Activated T-cell treated with anti-CD3 and anti-CD28 coated beads for 1 hour (primary cell): ENCODE data around the gene GNAL.

Experiments
- DNase-seq: peaks from one replicate; pipeline ENCODE4 v3.0.0-alpha.2; 2020; ENCODE audit warnings: low read depth

GNAL gene

DNA sequence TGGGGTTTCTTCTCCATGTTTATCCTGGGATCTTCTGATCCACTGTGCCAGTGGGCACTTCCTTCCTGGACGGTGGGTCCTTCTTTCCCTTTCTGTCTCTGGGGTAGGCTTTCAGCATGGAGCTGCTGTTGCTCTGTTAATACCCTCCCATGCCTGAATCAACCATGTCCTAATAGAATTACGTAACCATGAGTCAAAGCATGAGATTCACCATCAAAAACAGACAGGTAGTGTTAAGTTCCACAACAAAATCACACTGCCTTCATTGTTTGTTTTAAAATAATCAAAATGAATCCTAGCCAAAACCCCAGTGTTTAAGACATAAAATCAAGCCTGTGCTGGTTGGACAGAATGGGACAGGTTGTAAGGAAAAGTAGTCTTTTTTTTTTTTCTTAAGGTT lies 37.5 kb downstream of the GNAL start:
- no peak for DNase-seq

DNA sequence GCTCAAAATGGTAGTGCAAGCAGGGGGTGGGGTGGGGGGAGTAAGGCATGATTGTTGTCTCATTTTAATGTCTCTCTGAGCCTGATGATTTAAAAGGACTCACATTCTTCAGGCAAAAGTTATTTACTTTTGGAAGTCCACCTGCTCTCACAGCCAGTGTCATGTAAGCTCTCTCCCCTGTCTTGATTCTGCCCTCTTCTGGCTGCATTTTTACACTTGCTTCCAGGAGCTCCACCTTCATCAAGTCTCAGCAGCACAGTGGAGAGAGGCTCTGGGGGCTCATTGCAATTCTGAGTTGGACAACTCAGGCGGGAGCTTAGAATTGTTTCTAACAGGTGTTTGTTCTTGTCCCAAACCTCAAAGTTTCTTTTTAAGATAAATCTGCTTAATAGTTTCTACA lies 39.2 kb downstream of the GNAL start:
- no peak for DNase-seq

DNA sequence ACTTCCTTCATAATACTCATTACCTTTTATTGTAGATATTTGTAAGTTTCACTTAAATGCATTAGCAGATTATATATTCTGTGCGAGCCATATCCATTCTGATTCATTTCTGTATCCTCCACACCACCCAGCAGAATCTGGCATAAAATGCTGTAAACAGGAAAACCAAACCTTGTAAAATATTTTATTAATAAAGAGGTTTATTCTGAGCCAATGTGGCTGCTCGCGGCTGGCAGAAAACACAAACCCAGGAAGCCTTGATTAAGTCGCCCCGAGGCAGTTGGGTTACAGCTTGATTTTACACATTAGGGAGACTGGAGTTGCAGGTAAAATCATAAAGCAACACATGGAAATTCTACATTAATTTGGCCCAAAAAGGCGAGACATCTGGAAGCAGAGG lies 40.5 kb downstream of the GNAL start:
- DNase-seq, result no peak

DNA sequence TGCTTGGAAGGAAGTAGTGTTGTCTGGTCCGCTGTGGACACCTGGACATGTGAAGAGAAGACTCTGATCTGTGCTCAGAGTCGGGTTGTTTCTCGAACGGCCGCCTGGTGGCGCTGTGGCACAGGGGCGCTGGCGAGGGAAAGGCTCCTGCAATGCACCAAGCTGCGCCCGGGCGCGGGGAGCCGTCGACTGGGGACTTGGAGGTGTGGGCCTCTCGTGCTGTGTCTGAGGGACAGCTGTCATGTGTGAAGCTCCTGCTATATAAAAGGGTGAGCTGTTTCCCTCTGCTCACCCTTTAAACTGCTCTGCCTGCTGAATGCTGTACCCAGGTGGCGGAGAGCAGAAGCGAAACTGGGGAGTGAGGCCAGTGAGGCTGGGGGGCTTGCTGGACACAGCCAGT lies 44.0 kb downstream of the GNAL start:
- DNase-seq, result peak; percentile 61

DNA sequence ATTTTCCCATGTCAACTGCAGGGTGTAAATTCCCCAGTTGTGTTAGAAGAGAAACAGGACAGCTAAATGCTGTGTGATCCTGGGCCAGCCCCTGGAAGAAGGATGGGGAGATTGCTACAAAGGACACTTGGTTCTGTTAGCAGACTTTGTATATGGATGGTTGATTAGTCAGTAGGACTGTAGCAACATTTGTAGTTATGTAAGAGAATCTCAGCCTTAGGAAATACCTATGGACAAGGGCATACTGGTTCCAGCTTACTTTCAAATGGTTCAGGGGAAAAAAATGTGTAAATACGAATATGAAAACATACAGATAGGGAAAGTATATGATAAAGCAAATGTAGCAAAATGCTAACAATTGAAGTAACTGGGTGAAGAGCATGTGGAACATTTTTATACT lies 47.6 kb downstream of the GNAL start:
- DNase-seq, result no peak

DNA sequence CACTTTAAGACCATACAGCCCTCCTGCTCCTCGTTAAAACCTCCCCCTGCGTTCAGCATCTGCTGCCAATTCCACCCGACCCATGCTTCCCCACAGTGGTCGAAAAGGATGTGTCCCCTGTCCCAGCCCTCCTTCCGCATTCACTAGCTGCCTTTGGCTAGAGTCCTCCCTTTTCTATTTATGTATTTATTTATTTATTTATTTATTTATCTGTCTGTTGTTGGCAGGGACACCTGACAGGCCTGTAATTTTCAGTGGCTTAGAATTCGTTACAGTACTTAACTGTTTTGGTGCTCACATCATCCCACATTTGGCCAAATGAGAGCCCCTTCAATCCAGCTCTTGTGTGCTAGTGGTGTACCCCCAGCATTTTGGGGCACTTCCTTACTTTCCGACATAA lies 50.8 kb downstream of the GNAL start:
- no peak for DNase-seq

DNA sequence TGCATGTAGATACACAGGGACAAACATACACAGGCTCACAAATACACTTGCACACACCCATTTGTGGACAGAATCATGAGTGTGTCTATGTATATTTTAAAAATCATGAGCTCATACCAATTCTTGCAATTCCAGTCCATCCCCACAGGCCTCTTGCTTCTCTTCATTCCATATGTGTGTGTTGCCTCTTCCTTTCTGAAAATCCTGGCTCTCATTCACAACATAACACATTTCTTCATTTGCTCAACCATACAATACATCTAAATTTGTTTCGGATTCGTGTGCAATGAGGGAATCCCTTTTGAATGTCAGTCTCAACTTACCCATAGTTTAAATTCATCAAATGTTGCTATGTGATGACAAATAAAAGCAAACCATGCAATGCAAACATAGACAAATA lies 51.4 kb downstream of the GNAL start:
- DNase-seq, result no peak

DNA sequence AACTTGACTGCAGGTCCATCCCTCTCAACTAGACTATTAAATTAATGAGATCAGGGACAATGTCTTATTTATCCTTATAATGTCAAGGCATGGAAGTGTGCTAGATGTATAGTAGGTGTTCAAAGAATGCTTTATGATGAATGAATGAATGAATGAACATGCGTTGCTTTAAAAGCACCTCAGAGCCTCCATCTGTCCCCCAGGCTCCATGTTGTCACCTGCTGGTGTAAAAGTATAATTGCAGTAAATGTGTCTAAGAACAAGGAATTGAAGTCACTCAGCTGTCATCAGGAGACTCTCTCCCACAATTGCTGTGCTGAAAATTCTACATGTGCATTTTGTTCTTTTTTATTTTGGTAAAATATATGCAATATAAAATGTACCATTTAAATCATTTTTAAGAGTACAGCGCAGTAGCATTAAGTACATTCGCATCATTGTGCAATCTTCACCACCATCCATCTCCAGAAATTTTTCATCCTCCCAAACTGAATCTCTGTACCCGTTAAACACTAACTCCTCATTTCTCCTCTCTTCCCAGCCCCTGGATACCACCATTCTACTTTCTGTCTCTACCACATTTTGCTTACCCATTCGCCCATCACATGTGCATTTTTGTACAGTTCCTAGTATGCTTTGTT lies 52.6 kb downstream of the GNAL start:
- no peak for DNase-seq

DNA sequence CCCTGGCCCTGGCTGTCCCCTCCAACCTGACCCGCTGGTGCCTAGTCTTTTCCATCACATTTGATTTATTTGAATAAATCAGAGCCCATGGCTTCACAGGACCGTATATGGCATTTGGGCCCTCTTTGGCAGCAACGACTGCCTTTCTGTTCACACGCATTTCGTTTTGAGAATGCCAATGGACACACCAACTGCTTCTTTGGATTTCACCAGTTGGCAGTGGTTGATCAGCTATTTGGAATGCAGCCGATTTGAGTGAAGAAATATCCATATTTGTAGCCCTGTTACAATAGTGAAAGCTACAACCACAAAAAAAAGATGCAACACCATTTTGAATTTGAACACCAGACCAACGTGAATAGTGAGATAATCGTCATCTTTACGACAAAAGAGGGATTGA lies 56.5 kb downstream of the GNAL start:
- DNase-seq, result no peak

DNA sequence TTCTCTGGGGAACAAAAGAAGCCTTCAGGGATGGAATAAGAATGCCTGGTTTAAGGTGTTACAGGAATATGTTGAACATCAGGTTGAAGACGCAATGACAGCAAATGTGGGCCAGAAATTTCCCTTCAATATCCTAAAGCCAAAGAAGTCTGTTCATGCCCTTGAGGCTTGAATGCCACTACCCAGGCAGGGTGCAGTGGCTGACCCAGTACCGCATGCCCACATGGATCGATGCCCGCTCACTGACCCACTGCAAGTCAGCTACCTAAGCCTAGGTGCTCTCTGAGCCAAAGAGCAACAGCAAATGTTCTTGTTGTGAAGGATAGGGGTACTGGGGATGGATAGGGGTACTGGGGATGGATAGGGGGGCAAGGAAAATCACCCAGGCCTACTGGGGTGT lies 58.2 kb downstream of the GNAL start:
- DNase-seq, result no peak

DNA sequence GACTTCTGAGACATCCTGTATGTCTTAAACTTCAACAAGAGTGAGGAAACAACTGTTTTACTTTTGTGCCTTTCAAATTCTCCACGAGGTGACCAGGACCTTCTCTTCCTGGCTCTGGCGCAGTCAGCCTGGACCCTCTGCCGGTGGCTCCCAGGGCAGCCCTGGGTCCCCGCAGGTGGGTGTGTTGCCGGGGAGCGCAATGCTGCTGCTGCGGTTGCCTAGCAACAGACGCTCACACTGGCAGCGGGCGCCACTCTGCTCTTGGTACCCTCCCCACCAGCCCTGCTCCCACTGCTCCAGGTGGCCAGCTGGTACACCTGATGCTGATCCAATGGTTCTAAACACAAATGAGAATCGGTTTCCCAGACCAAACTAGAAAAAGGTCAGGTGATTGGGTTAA lies 58.7 kb downstream of the GNAL start:
- no peak for DNase-seq

DNA sequence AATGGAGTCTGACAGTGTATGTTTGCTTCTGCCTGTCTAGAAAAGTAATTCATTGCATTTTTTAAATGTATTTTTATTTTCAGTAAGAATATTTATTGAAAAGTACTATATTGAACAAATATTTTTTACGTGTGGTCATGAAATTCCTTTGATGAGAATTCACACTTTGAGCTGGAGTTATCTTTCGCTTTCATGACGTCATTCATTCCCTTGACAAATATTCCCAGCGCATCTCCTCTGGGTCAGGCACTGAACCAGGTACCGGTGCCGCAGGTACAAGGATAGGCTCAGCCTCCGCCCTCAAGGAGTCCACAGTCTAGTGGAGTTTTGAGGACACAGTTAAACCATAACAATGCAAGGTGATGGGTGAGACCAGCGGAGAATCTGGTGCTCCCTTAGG lies 60.2 kb downstream of the GNAL start:
- DNase-seq, result no peak

DNA sequence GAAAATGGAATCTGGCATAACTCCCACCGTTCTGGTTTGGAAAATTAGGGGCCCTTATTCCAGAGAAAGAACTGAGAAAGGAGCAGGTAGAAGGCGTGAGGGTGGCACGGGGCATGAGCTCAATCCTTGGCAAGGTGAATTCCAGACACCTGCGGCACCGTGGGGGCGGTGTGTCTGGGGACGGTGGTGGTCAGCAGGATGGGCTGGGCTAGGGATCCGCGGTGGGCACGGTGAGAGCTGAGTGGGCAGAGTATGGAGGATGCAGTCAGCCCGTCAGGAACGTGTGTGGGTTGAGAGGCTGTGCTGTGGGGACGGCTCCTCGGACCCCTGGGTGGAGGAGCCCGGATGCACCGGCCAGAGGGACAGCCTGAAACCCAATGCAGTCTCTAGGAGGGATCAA lies 61.1 kb downstream of the GNAL start:
- DNase-seq, result no peak

DNA sequence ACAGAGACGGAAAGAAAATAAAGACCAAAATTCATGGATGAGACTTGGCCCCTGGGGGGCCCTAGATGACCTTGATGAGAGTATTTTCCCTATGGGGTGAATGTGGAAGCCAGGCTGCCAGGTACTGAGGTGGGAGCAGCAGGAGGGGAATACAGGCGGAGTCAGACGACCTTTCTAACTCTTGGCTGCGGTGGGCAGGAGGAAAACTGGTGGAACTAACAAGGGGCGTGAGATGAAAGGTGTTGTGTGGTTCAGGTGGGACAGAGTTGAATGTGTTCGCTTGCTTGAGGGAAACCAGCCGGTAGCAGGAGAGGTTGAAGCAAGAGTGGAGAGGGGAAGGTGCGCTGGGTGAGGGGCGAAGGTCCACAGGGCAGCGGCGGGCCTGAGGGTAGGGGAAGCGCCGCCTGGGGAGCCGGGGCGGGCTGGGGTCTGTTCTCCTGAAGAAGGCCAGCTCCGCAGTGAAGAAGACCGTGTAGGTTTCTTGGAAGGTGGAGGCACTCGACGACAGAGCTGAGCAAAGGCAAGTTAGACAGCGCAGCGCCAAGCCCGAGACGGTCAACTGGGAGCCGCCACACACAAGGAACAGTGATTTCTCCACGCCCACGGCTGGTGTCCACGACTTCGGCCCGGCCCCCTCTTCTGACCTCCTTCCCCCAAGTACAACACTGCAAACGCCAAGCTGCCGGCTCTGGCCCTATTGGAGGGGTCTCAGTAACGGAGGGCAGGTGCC lies 61.7 kb downstream of the GNAL start:
- no peak for DNase-seq

DNA sequence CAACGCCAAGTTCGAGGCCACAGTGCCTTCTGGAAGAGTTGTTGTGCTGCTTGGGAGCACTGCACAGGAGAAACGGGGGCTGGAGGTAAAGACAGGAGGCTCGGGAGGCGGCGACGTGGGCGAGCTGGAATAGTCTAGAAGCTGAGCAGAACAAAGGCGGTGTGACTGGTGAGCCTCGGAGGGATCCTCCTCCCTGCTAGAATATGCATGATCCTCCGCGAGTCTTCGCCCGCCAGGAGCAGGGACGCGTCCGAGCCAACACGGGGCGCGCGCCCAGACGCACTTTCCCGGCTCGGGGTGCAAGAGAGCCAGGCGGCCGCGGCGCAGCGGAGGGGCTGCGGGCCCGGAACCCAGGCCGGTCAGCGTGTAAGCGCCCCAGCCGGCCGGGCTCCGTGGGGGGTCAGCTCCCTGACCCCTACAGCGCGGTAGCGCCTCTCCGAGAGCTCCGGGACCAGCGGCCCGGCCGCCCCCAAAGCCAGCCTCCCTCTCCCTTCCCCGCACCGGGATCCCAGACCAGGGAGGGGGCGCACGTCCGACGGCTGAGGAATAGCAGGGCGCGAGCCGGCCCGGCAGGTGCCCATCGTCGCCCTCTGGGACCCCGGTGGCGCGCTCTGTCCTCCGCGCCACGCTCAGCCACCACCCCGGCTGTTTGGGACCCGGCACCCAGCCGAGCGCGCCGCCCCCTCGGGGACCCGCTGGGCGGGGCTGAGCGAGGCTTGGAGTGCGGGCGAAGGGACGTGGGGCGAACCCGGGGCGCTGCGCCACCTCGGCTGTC lies 62.5 kb downstream of the GNAL start:
- DNase-seq, result no peak

DNA sequence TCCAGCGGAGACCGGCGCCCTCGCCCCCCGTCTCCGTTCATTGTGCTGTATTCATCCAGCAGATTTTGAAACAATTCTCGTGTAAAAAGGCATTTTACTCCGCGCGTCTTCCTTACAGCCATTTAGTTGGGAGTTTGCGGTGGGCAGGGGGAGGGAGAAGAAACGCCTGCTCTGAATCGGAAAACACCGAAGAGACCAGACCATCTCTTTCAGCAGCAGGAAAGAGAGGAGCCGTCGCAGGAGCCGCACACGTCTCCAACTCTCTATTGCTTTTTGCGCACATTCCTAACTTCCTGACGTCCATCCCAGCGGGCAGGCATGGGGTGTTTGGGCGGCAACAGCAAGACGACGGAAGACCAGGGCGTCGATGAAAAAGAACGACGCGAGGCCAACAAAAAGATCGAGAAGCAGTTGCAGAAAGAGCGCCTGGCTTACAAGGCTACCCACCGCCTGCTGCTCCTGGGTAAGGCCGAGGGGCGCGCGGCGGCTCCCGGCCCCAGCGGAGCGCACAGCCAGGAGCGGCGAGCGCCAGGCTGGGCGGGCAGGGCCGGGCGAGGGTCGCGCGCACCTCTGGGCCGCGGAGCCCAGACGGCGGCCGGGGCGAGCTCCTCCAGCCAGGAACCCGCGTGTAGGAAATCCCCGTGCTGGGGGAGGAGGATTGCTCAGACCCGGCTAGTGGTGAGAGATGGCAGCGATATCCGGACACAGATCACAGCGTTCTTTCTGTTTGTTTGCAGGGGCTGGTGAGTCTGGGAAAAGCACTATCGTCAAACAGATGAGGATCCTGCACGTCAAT lies 63.2 kb downstream of the GNAL start:
- DNase-seq, result no peak

DNA sequence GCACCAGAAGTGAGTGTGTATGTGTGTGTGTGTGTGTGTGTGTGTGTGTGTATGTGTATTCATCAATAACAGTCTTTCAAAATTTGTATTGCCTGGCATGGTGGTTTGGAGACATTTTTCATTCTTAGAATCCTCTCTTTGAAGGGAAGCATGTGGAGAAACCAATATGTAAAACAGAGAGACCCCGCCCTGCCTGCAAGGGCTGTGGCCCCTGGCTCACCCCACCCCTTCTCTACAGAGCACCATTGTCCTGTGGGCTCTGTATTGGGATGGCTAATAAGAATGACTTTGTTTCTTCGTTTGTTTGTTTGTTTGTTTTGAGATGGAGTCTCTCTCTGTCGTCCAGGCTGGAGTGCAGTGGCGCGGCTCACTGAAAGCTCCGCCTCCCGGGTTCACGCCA lies 65.9 kb downstream of the GNAL start:
- DNase-seq, result no peak

DNA sequence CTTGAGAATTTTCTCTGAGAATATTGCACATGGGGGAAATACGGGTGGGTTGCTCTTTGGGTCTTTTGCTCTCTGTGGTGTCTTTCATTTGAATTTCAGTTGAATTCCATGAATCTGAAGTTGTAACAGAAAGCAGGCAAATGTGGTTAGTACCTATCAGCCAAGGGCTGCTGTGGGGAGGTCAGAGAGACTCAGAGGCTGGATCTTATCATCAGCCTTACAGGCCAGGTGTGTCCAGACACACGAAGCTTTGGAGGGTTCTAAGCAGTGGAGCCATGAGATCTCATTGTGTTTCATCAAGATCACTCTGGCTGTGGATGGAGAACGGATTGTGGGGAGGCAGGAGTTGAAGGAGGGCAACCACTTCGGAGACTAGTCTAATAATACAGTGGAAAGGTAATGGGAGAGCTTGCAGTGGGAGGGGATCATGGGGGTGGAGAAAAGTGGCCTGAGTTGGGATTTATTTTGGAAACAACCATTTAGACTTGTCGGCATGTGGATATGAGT lies 68.1 kb downstream of the GNAL start:
- DNase-seq, result no peak

DNA sequence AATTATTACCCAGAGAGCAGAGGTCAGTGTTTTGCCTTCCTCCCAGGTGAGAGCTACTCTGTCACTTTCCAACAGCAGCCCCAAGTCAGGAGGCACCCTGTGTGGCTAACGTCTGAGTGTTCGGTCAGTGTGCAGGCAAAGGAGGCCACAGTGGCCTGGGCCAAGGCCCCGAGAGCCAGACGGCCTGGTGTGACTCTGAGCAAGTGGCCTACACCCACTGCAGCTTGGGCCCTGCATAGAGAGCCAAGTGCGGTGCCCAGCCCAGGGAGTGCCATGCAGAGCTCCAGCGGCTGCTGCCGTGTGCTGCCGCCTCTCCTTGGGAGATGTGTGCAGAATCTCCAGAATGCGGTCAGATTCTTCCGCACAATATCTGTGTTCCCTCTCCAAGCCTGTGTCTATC lies 70.4 kb downstream of the GNAL start:
- no peak for DNase-seq

DNA sequence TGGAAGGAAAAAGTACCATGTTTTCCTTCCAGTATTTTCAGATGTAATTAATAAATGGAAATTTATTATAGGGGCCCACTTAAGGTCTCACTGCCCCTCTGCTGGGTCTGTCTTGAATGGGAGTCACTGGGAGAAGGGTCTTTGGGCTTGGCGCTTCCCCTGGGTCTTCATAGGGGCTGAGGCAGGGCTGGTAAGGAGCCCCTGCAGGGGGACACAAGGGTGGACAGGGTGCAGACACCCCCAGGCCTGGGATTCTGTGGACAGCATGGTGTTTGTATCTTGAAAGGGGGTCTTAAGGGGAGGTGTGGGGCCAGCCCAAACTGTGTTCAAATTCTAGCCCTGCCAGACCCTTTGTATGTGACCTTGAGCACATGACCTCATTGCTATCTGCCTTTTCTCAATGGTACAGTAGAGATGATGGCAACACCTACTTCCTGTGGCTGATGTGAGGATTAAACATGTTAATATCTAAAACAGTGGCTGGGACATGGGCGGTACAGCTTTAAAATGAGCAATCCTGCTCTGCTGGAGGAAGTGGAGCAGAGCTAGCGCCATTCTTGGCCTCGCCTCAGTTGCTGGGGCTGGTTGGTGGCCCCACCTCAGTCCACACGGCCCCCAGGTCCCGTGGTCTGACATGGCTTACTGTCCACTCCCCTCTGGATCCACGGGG lies 71.6 kb downstream of the GNAL start:
- DNase-seq, result no peak

DNA sequence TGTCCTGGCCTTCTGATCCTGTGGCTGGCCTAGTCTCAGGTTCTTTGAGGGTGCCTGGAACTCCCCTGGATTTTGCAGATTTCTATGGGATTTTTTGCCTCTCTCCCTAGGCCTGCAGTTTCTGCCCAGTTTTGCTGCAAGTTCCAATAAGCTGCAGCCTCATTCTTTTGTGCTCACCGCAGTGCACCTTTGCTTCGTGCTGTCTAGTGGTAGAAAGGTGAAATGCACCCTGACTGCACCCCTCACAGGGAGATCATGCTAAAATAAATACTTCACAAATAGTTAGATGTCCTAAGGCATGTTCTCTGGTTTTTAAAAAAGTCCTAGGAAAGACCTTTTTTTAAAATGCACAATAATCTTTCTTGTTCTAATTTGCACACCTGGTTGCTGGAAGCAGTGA lies 72.5 kb downstream of the GNAL start:
- no peak for DNase-seq

DNA sequence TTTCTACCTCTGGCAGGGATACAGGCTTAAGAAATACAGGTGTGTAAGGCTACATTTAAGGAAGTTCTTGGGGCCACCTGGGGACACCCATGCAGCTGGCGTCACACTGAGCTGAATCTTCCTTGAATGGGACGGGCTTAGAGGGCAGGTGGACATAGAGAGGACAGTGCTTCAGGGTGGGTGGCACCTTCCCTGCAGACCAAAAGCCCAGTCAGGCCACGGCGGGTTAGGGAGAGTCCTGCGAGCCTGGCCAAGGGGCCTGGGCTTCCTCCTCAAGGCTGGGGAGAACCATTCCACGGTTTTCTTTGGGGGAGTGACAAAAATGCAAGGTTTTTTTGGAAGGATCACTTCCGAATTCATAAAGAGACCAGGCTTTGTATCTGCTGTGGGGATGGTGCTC lies 73.4 kb downstream of the GNAL start:
- no peak for DNase-seq
